HG03060 (cell line): Measurements from ENCODE around the gene IL24.

Source experiments
- ATAC-seq: cut with Tn5 transposase; IDR thresholded peaks from one replicate; pipeline ENCODE4 v1.9.1; 2021; ENCODE audit warnings: low read depth, moderate number of reproducible peaks; ENCODE audit not compliant: unreplicated experiment

Gene IL24

GRCh38 chr1:206902702-206903101 is 5.5 kb downstream of the IL24 start:
- no peak for ATAC-seq

GRCh38 chr1:206903687-206904086 is 6.4 kb downstream of the IL24 start:
- no peak for ATAC-seq

GRCh38 chr1:206904423-206905142 is 7.3 kb downstream of the IL24 start:
- no peak for ATAC-seq

GRCh38 chr1:206905295-206906164 is 8.3 kb downstream of the IL24 start:
- ATAC-seq: peak; percentile 63

GRCh38 chr1:206907304-206907991 is 10.2 kb downstream of the IL24 start:
- ATAC-seq: no peak

- no peak for ATAC-seq
Measured at GRCh38 chr1:206908038-206908437, 10.8 kb downstream of the IL24 start.

- no peak for ATAC-seq
Measured at GRCh38 chr1:206909161-206909882, 12.1 kb downstream of the IL24 start.

- ATAC-seq: no peak
Measured at GRCh38 chr1:206909883-206910318, 12.7 kb downstream of the IL24 start.

GRCh38 chr1:206911064-206911663 is 13.9 kb downstream of the IL24 start:
- ATAC-seq: no peak

GRCh38 chr1:206912445-206913095 is 15.3 kb downstream of the IL24 start:
- no peak for ATAC-seq

- ATAC-seq: no peak
Measured at GRCh38 chr1:206913766-206914537, 16.7 kb downstream of the IL24 start.

- ATAC-seq: no peak
Measured at GRCh38 chr1:206915030-206915735, 17.9 kb downstream of the IL24 start.

- ATAC-seq: no peak
Measured at GRCh38 chr1:206916000-206916709, 18.9 kb downstream of the IL24 start.

GRCh38 chr1:206918076-206918475 is 20.8 kb downstream of the IL24 start:
- ATAC-seq: no peak

- no peak for ATAC-seq
Measured at GRCh38 chr1:206921772-206922265, 24.6 kb downstream of the IL24 start, which contains the start of gene FCMR. FCMR (minus strand) TSS chr1:206921941; CDS start chr1:206921854, 87 bp downstream.

- ATAC-seq: no peak
Measured at GRCh38 chr1:206922524-206922923, 25.3 kb downstream of the IL24 start.
